H1 (cell line): ENCODE results near the gene LRG1.

Experiments
- CEBPB ChIP-seq: IDR thresholded peaks from 2 replicates; pipeline ENCODE4 v1.6.1; 2012; ENCODE audit warnings: low read depth, low read length
- EP300 ChIP-seq, 2 experiments: IDR thresholded peaks; 1 replicate in 1 of 2; 2 replicates in 1 of 2; pipeline ENCODE4 v1.6.1; 2011 to 2012; ENCODE audit warnings: low read depth in 2 of 2, low read length in 2 of 2, mild to moderate bottlenecking in 2 of 2, borderline replicate concordance in 1 of 2, inconsistent platforms in 1 of 2, moderate library complexity in 1 of 2
- POLR2A ChIP-seq, 2 experiments: IDR thresholded peaks; 1 replicate in 1 of 2; 2 replicates in 1 of 2; pipeline ENCODE4 v1.6.1; 2011; ENCODE audit warnings: low read depth in 2 of 2, low read length in 2 of 2, mild to moderate bottlenecking in 2 of 2; ENCODE audit errors: control extremely low read depth in 1 of 2
- POLR2AphosphoS5 ChIP-seq: IDR thresholded peaks from 2 replicates; pipeline ENCODE4 v1.6.1; 2011; ENCODE audit warnings: low read depth, low read length
- SRF ChIP-seq: IDR thresholded peaks from 2 replicates; pipeline ENCODE4 v1.6.1; 2011; ENCODE audit warnings: mild to moderate bottlenecking, low read depth, low read length, moderate library complexity
- TF ChIP-seq, protein P1 (sequence below), 3 experiments: IDR thresholded peaks; 1 replicate in 2 of 3; 2 replicates in 1 of 3; pipeline versions ENCODE4 v1.5.1 to v1.6.1; 2011; ENCODE audit warnings: low read length in 3 of 3, mild to moderate bottlenecking in 3 of 3, inconsistent platforms in 2 of 3, low read depth in 1 of 3, moderate library complexity in 1 of 3; ENCODE audit not compliant: insufficient read depth in 1 of 3; ENCODE audit errors: control extremely low read depth in 1 of 3

DNA sequence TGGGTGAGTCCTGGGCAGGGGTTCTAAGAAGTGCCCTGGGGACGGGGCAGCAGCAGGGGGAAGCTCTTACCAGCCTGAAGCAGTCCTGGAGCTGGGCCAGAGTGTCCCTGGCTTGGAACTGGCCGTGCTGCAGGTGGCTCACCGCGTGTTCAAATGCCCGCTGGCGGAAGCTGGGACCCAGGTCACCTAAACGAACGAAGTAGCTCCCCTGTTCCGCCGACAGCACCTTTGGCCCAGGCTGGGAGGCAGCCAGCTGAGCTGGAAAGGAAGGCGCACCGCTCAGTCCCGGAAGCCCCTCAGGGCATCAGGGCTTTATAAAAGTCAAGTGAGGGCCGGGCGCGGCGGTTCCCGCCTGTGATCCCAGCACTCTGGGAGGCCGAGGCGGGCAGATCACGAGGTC lies 31.1 kb downstream of the LRG1 start:
- TF ChIP-seq EP300 (IDR thresholded peaks at IDR 0.05; ENCODE audit: borderline replicate concordance in 1 of 2, low read depth in 2 of 2, low read length in 2 of 2) (no peak), CEBPB (no peak), POLR2AphosphoS5 (no peak), POLR2A (IDR thresholded peaks at IDR 0.05; ENCODE audit: control extremely low read depth in 1 of 2, low read depth in 2 of 2, low read length in 2 of 2) (no peak), SRF (no peak)
- TF ChIP-seq, protein P1, sequence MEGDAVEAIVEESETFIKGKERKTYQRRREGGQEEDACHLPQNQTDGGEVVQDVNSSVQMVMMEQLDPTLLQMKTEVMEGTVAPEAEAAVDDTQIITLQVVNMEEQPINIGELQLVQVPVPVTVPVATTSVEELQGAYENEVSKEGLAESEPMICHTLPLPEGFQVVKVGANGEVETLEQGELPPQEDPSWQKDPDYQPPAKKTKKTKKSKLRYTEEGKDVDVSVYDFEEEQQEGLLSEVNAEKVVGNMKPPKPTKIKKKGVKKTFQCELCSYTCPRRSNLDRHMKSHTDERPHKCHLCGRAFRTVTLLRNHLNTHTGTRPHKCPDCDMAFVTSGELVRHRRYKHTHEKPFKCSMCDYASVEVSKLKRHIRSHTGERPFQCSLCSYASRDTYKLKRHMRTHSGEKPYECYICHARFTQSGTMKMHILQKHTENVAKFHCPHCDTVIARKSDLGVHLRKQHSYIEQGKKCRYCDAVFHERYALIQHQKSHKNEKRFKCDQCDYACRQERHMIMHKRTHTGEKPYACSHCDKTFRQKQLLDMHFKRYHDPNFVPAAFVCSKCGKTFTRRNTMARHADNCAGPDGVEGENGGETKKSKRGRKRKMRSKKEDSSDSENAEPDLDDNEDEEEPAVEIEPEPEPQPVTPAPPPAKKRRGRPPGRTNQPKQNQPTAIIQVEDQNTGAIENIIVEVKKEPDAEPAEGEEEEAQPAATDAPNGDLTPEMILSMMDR (IDR thresholded peaks at IDR 0.05; ENCODE audit: control extremely low read depth in 1 of 3, insufficient read depth in 1 of 3, low read depth in 1 of 3, low read length in 3 of 3): no peak
